CD14-positive monocyte (primary cell): ENCODE results near the gene SLC27A6. TPM values are rescaled to one million over a fixed set of nuclear protein-coding genes. Genes with fewer than 3 reads are reported as not detected.

Experiments used
- DNase-seq, 3 donors: peaks; one replicate each; pipeline ENCODE4 v3.0.0-alpha.2; 2011 to 2022
- H2AFZ ChIP-seq: 2 replicates; pipeline ENCODE4 v1.6.0; 2012; ENCODE audit warnings: mild to moderate bottlenecking, low read depth, low read length, inconsistent platforms; ENCODE audit not compliant: insufficient read depth, poor library complexity, severe bottlenecking
- H3K27ac ChIP-seq, 2 donors: 1 replicate in 1 of 2; 2 replicates in 1 of 2; pipeline ENCODE4 v1.5.1; 2012 to 2013; ENCODE audit warnings: low read length in 2 of 2, control low read depth in 1 of 2, inconsistent platforms in 1 of 2, low read depth in 1 of 2, mild to moderate bottlenecking in 1 of 2
- H3K27me3 ChIP-seq, 2 donors: one replicate each; pipeline versions ENCODE4 v1.6.0 to v1.6.1; 2011 to 2013; ENCODE audit warnings: low read length in 2 of 2; ENCODE audit not compliant: control insufficient read depth in 2 of 2, insufficient read depth in 2 of 2
- H3K36me3 ChIP-seq, 2 donors: replicated peaks in 1 of 2; 1 replicate in 1 of 2; 2 replicates in 1 of 2; pipeline versions ENCODE4 v1.5.1 to v1.6.1; 2012 to 2013; ENCODE audit warnings: low read length in 2 of 2, control low read depth in 1 of 2, inconsistent platforms in 1 of 2, mild to moderate bottlenecking in 1 of 2; ENCODE audit not compliant: insufficient read depth in 2 of 2, control insufficient read depth in 1 of 2
- H3K4me1 ChIP-seq, 2 donors: 1 replicate in 1 of 2; 2 replicates in 1 of 2; pipeline versions ENCODE4 v1.5.1 to v1.6.1; 2012 to 2013; ENCODE audit warnings: low read length in 2 of 2, control low read depth in 1 of 2, inconsistent platforms in 1 of 2, mild to moderate bottlenecking in 1 of 2, moderate library complexity in 1 of 2; ENCODE audit not compliant: insufficient read depth in 2 of 2, control insufficient read depth in 1 of 2
- H3K4me2 ChIP-seq: replicated peaks from 2 replicates; pipeline ENCODE3; 2012; ENCODE audit warnings: low read length, moderate library complexity, mild to moderate bottlenecking; ENCODE audit not compliant: poor library complexity, severe bottlenecking; ENCODE audit errors: extremely low read depth
- H3K4me3 ChIP-seq, 3 experiments: fragments of 200-600 bp in 1 of 3; sonication (generic) in 1 of 3; replicated peaks in 1 of 3; 1 replicate in 2 of 3; 2 replicates in 1 of 3; pipeline ENCODE4 v1.5.1; 2011 to 2013; ENCODE audit warnings: low read length in 3 of 3, mild to moderate bottlenecking in 3 of 3, control low read depth in 2 of 3, low read depth in 2 of 3, inconsistent platforms in 1 of 3, moderate library complexity in 1 of 3
- H3K79me2 ChIP-seq: 2 replicates; pipeline ENCODE4 v1.6.0; 2012; ENCODE audit warnings: mild to moderate bottlenecking, control low read depth, inconsistent platforms, low read length, moderate library complexity; ENCODE audit not compliant: insufficient read depth
- H3K9ac ChIP-seq: 2 replicates; pipeline ENCODE4 v1.6.0; 2017; ENCODE audit warnings: low read length, mild to moderate bottlenecking; ENCODE audit not compliant: insufficient read depth, poor library complexity, severe bottlenecking
- H3K9me3 ChIP-seq, 2 donors: replicated peaks in 1 of 2; 1 replicate in 1 of 2; 2 replicates in 1 of 2; pipeline versions ENCODE4 v1.5.1 to v1.6.1; 2012 to 2013; ENCODE audit warnings: low read length in 2 of 2, control low read depth in 1 of 2; ENCODE audit not compliant: control insufficient read depth in 1 of 2, insufficient read depth in 1 of 2
- H4K20me1 ChIP-seq: 2 replicates; pipeline ENCODE4 v1.6.0; 2012; ENCODE audit warnings: mild to moderate bottlenecking, low read length, control low read depth, moderate library complexity; ENCODE audit not compliant: insufficient read depth
- H3K27ac Mint-ChIP-seq, 7 donors: one replicate each; pipeline ENCODE4 v1.8.0; 2020; ENCODE audit warnings: mild to moderate bottlenecking in 7 of 7, mixed read lengths in 7 of 7, moderate library complexity in 6 of 7, inconsistent platforms in 2 of 7
- H3K27me3 Mint-ChIP-seq, 3 donors: one replicate each; pipeline ENCODE4 v1.8.0; 2021 to 2022; ENCODE audit warnings: low read depth in 3 of 3, mild to moderate bottlenecking in 3 of 3, mixed read lengths in 3 of 3, moderate library complexity in 3 of 3, inconsistent platforms in 1 of 3
- H3K36me3 Mint-ChIP-seq, 2 donors: one replicate each; pipeline ENCODE4 v1.8.0; 2020; ENCODE audit warnings: mixed read lengths in 2 of 2, inconsistent platforms in 1 of 2, mild to moderate bottlenecking in 1 of 2
- H3K4me1 Mint-ChIP-seq: one replicate; pipeline ENCODE4 v1.8.0; 2020; ENCODE audit warnings: mild to moderate bottlenecking, mixed read lengths
- H3K4me3 Mint-ChIP-seq, 2 donors: one replicate each; pipeline ENCODE4 v1.8.0; 2020; ENCODE audit warnings: mild to moderate bottlenecking in 2 of 2, mixed read lengths in 2 of 2, moderate library complexity in 1 of 2
- H3K9me3 Mint-ChIP-seq, 7 donors: one replicate each; pipeline ENCODE4 v1.8.0; 2020 to 2022; ENCODE audit warnings: mixed read lengths in 7 of 7, mild to moderate bottlenecking in 6 of 7, moderate library complexity in 6 of 7, inconsistent platforms in 2 of 7
- WGBS: methylation state at CpG from one replicate; pipeline ENCODE4 v1.1.5; 2013; ENCODE audit warnings: missing lambda C conversion rate; ENCODE audit not compliant: insufficient coverage; 5-methylcytosine and 5-hydroxymethylcytosine counted together
- intact Hi-C, 2 donors: fragments of 100-400 bp; cut with micrococcal nuclease; formaldehyde crosslinking; loops; one replicate each; pipeline versions ENCODE4 v1.15.0 to v1.15.1; 2023
- polyA plus RNA-seq, 3 donors: library from polyadenylated mRNA; depleted of rRNA in 1 of 3; unstranded in 2 of 3; stranded (reverse) in 1 of 3; fragments of 300-500 nt in 2 of 3; fragments of >200 nt in 1 of 3; fragmentation: Illumina TruSeq in 2 of 3; gene quantifications; 1 replicate in 2 of 3; 2 replicates in 1 of 3; pipeline ENCODE4 v1.2.3, GENCODE V29; 2012 to 2021
- TF ChIP-seq, protein P1 (sequence below): fragments of 200-600 bp; IDR thresholded peaks from one replicate; pipeline ENCODE4 v1.8.0; 2022; ENCODE audit warnings: antibody characterized with exemption, mild to moderate bottlenecking

Gene SLC27A6
- polyA plus RNA-seq, 3 donors = not detected

GRCh38 chr5:129048509-129048908, 83.2 kb downstream of the SLC27A6 start:
- Histone ChIP-seq H3K9me3 (peaks cover 0 to 6% of the 10 kb centered on the region in 2 donors), H3K4me1 (no peaks in the 10 kb centered on the region), H3K4me2 (no peak overlapping the region), H3K4me3 (no peak overlapping the region), H2AFZ (no peak overlapping the region), H3K79me2 (no peaks in the 10 kb centered on the region), H3K36me3 (no peaks in the 10 kb centered on the region), H3K27ac (no peak overlapping the region), H4K20me1 (no peaks in the 10 kb centered on the region), H3K27me3 (no peaks in the 10 kb centered on the region), H3K9ac (no peak overlapping the region)
- H3K36me3 Mint-ChIP-seq = no peaks in the 10 kb centered on the region
- intact Hi-C loops = no loop called here
- no peak overlapping the region for H3K4me3 Mint-ChIP-seq
- H3K27me3 Mint-ChIP-seq = no peaks in the 10 kb centered on the region
- no peak for DNase-seq
- H3K4me1 Mint-ChIP-seq = no peaks in the 10 kb centered on the region
- WGBS = no CpG with 5 or more reads among the region's 2 CpGs
- no peak overlapping the region for H3K27ac Mint-ChIP-seq
- TF ChIP-seq, protein P1, sequence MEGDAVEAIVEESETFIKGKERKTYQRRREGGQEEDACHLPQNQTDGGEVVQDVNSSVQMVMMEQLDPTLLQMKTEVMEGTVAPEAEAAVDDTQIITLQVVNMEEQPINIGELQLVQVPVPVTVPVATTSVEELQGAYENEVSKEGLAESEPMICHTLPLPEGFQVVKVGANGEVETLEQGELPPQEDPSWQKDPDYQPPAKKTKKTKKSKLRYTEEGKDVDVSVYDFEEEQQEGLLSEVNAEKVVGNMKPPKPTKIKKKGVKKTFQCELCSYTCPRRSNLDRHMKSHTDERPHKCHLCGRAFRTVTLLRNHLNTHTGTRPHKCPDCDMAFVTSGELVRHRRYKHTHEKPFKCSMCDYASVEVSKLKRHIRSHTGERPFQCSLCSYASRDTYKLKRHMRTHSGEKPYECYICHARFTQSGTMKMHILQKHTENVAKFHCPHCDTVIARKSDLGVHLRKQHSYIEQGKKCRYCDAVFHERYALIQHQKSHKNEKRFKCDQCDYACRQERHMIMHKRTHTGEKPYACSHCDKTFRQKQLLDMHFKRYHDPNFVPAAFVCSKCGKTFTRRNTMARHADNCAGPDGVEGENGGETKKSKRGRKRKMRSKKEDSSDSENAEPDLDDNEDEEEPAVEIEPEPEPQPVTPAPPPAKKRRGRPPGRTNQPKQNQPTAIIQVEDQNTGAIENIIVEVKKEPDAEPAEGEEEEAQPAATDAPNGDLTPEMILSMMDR = no peak
- peaks cover 3 to 17% (median 11%) of the 10 kb centered on the region in 7 donors for H3K9me3 Mint-ChIP-seq

DNA sequence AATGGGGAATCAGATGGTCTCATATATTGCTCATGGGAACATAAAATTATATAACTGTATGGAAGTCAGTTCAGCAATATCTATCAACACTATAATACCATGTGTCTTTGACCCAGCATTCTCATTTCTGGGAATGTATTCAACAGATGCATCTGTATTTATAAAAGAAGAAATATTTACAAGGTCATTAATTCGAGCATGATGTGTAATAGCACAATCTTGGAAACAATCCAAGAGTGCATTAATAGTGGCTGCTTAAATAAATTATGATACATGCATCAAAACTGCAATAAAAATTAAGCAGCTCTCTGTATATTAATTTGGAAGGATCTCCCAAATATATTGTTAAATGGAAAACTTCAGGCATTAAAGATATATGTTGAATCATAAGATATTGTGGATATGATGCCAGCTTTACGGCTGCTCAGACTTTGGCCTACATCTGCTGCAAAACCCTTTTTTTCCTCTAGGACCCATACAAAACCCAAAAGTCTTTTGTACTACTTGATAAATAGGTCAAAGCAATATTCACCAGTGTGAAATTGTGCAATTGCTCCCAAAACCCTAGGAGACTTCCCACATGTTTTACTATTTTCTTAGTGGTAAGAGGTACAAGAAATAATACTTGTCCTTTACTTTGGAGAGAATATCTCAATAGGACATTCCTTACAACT, 84.0 kb downstream of the SLC27A6 start:
- Mint-ChIP-seq H3K9me3 (peaks cover under 1 to 14% (median 7%) of the 10 kb centered on the region in 7 donors), H3K36me3 (no peaks in the 10 kb centered on the region), H3K27ac (no peak overlapping the region), H3K4me3 (no peak overlapping the region), H3K4me1 (no peaks in the 10 kb centered on the region), H3K27me3 (no peaks in the 10 kb centered on the region)
- TF ChIP-seq, protein P1 = no peak
- Histone ChIP-seq H2AFZ (no peak overlapping the region), H3K9ac (no peak overlapping the region), H3K79me2 (no peaks in the 10 kb centered on the region), H3K4me1 (no peaks in the 10 kb centered on the region), H3K27me3 (no peaks in the 10 kb centered on the region), H3K4me2 (no peak overlapping the region), H3K4me3 (no peak overlapping the region), H4K20me1 (no peaks in the 10 kb centered on the region), H3K9me3 (no peaks in the 10 kb centered on the region), H3K27ac (no peak overlapping the region), H3K36me3 (no peaks in the 10 kb centered on the region)
- intact Hi-C loops = no loop called here
- WGBS = no CpG with 5 or more reads among the region's 2 CpGs
- no peak for DNase-seq
